Keratinocyte (primary cell): ENCODE data around the gene ST8SIA4. TPM values are rescaled to one million over a fixed set of nuclear protein-coding genes. Genes with fewer than 3 reads are reported as not detected.

Source experiments
- DNase-seq: peaks from one replicate; pipeline ENCODE4 v3.0.0-alpha.2; 2011; ENCODE audit warnings: low read depth, missing footprints, low spot score
- FAIRE-seq: peaks from 2 replicates; lab custom pipeline; 2011; peaks lifted over from hg19 to GRCh38; lab: Jason Lieb, UNC
- H2AFZ ChIP-seq: 2 replicates; pipeline ENCODE4 v1.6.0; 2012; ENCODE audit warnings: low read length, control low read depth, inconsistent platforms; ENCODE audit not compliant: control insufficient read depth
- H3K27ac ChIP-seq: 2 replicates; pipeline ENCODE4 v1.5.1; 2011; ENCODE audit warnings: low read length; ENCODE audit not compliant: control insufficient read depth, insufficient read depth
- H3K27me3 ChIP-seq: 3 replicates; pipeline ENCODE4 v1.6.0; 2011; ENCODE audit warnings: low read length; ENCODE audit not compliant: control insufficient read depth, insufficient read depth; ENCODE audit errors: extremely low read depth
- H3K36me3 ChIP-seq, 2 experiments: 2 replicates in 1 of 2; 3 replicates in 1 of 2; pipeline ENCODE4 v1.5.1; 2011; ENCODE audit warnings: low read length in 2 of 2, mild to moderate bottlenecking in 1 of 2; ENCODE audit not compliant: control insufficient read depth in 2 of 2, insufficient read depth in 2 of 2; ENCODE audit errors: extremely low read depth in 1 of 2
- H3K4me1 ChIP-seq: 3 replicates; pipeline ENCODE4 v1.5.1; 2011; ENCODE audit warnings: low read length; ENCODE audit not compliant: control insufficient read depth, insufficient read depth; ENCODE audit errors: extremely low read depth
- H3K4me2 ChIP-seq: 3 replicates; pipeline ENCODE4 v1.6.0; 2011; ENCODE audit warnings: low read depth, low read length; ENCODE audit not compliant: control insufficient read depth, insufficient read depth; ENCODE audit errors: extremely low read depth
- H3K4me3 ChIP-seq, 3 experiments: fragments of 200-600 bp in 1 of 3; sonication (generic) in 1 of 3; 2 replicates in 2 of 3; 3 replicates in 1 of 3; pipeline ENCODE4 v1.5.1; 2011 to 2016; ENCODE audit warnings: low read length in 3 of 3, mild to moderate bottlenecking in 3 of 3, control low read depth in 2 of 3, inconsistent platforms in 1 of 3, low read depth in 1 of 3, mixed read lengths in 1 of 3, mixed run types in 1 of 3, moderate library complexity in 1 of 3; ENCODE audit not compliant: control insufficient read depth in 2 of 3, insufficient read depth in 2 of 3; ENCODE audit errors: extremely low read depth in 1 of 3
- H3K79me2 ChIP-seq: 2 replicates; pipeline ENCODE4 v1.6.0; 2012; ENCODE audit warnings: low read length; ENCODE audit not compliant: control insufficient read depth, insufficient read depth
- H3K9ac ChIP-seq: 3 replicates; pipeline ENCODE4 v1.6.0; 2011; ENCODE audit warnings: low read length; ENCODE audit not compliant: control insufficient read depth, insufficient read depth; ENCODE audit errors: extremely low read depth
- H3K9me1 ChIP-seq: 3 replicates; pipeline ENCODE4 v1.6.0; 2011; ENCODE audit warnings: low read length; ENCODE audit not compliant: control insufficient read depth, insufficient read depth; ENCODE audit errors: extremely low read depth
- H3K9me3 ChIP-seq: 2 replicates; pipeline ENCODE4 v1.5.1; 2012; ENCODE audit warnings: low read depth, low read length; ENCODE audit not compliant: control insufficient read depth
- H4K20me1 ChIP-seq: 3 replicates; pipeline ENCODE4 v1.6.0; 2011; ENCODE audit warnings: low read length; ENCODE audit not compliant: control insufficient read depth, insufficient read depth; ENCODE audit errors: extremely low read depth
- CTCF ChIP-seq, 3 experiments: IDR thresholded peaks in 1 of 3; conservative IDR thresholded peaks in 1 of 3; optimal IDR thresholded peaks in 1 of 3; 2 replicates in 2 of 3; 3 replicates in 1 of 3; pipeline versions ENCODE3 to v1.5.1; 2011; ENCODE audit warnings: low read length in 3 of 3, mild to moderate bottlenecking in 3 of 3, moderate library complexity in 2 of 3, control low read depth in 1 of 3, inconsistent platforms in 1 of 3; ENCODE audit not compliant: insufficient read depth in 2 of 3; ENCODE audit errors: extremely low read depth in 1 of 3
- EZH2 ChIP-seq: IDR thresholded peaks from one replicate; pipeline ENCODE4 v1.6.1; 2012; ENCODE audit warnings: inconsistent platforms, mild to moderate bottlenecking, low read length, moderate library complexity
- dilution Hi-C: fragments of 300-500 bp; cut with MboI; formaldehyde crosslinking; loops from one replicate; pipeline ENCODE4 v1.7.0; 2020; ENCODE audit warnings: low sequenced_read_pairs; ENCODE audit not compliant: extremely low pct_ligation_motif_present
- polyA plus RNA-seq, 5 experiments: library from polyadenylated mRNA; depleted of rRNA in 3 of 5; stranded (reverse) in 3 of 5; stranded (forward) in 1 of 5; unstranded in 1 of 5; fragments of >200 nt; gene quantifications; 1 replicate in 1 of 5; 2 replicates in 3 of 5; 3 replicates in 1 of 5; pipeline versions ENCODE4 v1.2.1 to v1.2.3, GENCODE V29; 2011 to 2012; ENCODE audit warnings: missing spikeins in 2 of 5, low read depth in 1 of 5, low replicate concordance in 1 of 5

Gene ST8SIA4
- polyA plus RNA-seq, 1 donor (not counting 4 experiments of a cell fraction or from before 2014, with no cell fraction given): 0.43 TPM

GRCh38 chr5:100789694-100790093, 113.4 kb downstream of the ST8SIA4 start:
- no peaks in the 10 kb centered on the region for H4K20me1 ChIP-seq
- DNase-seq: no peak
- no peaks in the 10 kb centered on the region for H3K4me1 ChIP-seq
- no peak for FAIRE-seq
- H3K27ac ChIP-seq: no peak overlapping the region
- H3K79me2 ChIP-seq: no peaks in the 10 kb centered on the region
- no peak overlapping the region for H3K9ac ChIP-seq
- H3K9me3 ChIP-seq: no peaks in the 10 kb centered on the region
- no peak overlapping the region for H3K4me2 ChIP-seq
- H3K27me3 ChIP-seq: no peaks in the 10 kb centered on the region
- H3K36me3 ChIP-seq: no peaks in the 10 kb centered on the region
- no peaks in the 10 kb centered on the region for H3K9me1 ChIP-seq
- TF ChIP-seq CTCF (optimal IDR thresholded peaks at IDR 0.05 in 1 of 3, IDR thresholded peaks at IDR 0.05 in 1 of 3, conservative IDR thresholded peaks at IDR 0.05 in 1 of 3; ENCODE audit: extremely low read depth in 1 of 3, insufficient read depth in 2 of 3, low read length in 3 of 3): no peak
- no peak for TF ChIP-seq EZH2
- no peak overlapping the region for H2AFZ ChIP-seq
- no peak overlapping the region for H3K4me3 ChIP-seq
- dilution Hi-C loops: no loop called here

GRCh38 chr5:100788417-100788816, 114.7 kb downstream of the ST8SIA4 start:
- no peak overlapping the region for H2AFZ ChIP-seq
- H3K36me3 ChIP-seq: no peaks in the 10 kb centered on the region
- H3K9ac ChIP-seq: no peak overlapping the region
- dilution Hi-C loops: no loop called here
- H3K27me3 ChIP-seq: no peaks in the 10 kb centered on the region
- no peak for TF ChIP-seq CTCF (optimal IDR thresholded peaks at IDR 0.05 in 1 of 3, IDR thresholded peaks at IDR 0.05 in 1 of 3, conservative IDR thresholded peaks at IDR 0.05 in 1 of 3; ENCODE audit: extremely low read depth in 1 of 3, insufficient read depth in 2 of 3, low read length in 3 of 3)
- no peak for TF ChIP-seq EZH2
- H3K4me3 ChIP-seq: no peak overlapping the region
- H3K4me1 ChIP-seq: no peaks in the 10 kb centered on the region
- no peaks in the 10 kb centered on the region for H4K20me1 ChIP-seq
- H3K9me3 ChIP-seq: no peaks in the 10 kb centered on the region
- no peak overlapping the region for H3K4me2 ChIP-seq
- DNase-seq (no peak), FAIRE-seq (no peak)
- H3K27ac ChIP-seq: no peak overlapping the region
- H3K79me2 ChIP-seq: no peaks in the 10 kb centered on the region
- H3K9me1 ChIP-seq: no peaks in the 10 kb centered on the region
